Thyroid gland (tissue), 4 donors: ENCODE results near the gene CHL1.

ENCODE experiments used
- CTCF ChIP-seq, 6 experiments: fragments of 200-600 bp in 3 of 6; fragments of 450-650 bp in 3 of 6; sonication (generic) in 3 of 6; IDR thresholded peaks; one replicate each; pipeline ENCODE4 v1.5.1; 2016 to 2019; ENCODE audit warnings: antibody characterized with exemption in 6 of 6, mild to moderate bottlenecking in 2 of 6, inconsistent platforms in 1 of 6, moderate library complexity in 1 of 6
- POLR2A ChIP-seq, 2 donors: fragments of 450-650 bp; IDR thresholded peaks; one replicate each; pipeline ENCODE4 v1.6.1; 2017; ENCODE audit warnings: antibody characterized with exemption in 2 of 2, mild to moderate bottlenecking in 2 of 2, moderate library complexity in 1 of 2

GRCh38 chr3:199835-200234 lies 3.3 kb downstream of the CHL1 start:
- TF ChIP-seq CTCF (IDR thresholded peaks at IDR 0.05) (no peak), POLR2A (IDR thresholded peaks at IDR 0.05) (no peak)
